Myocyte (in vitro differentiated cells): ENCODE measurements around the gene EIF3M. TPM values are rescaled to one million over a fixed set of nuclear protein-coding genes. Genes with fewer than 3 reads are reported as not detected.

Source experiments
- DNase-seq: peaks from one replicate; pipeline ENCODE4 v3.0.0-alpha.2; 2012; ENCODE audit warnings: low read depth
- polyA plus RNA-seq: library from polyadenylated mRNA; unstranded; fragments of >200 nt; gene quantifications from one replicate; pipeline ENCODE4 v1.2.1, GENCODE V29; 2012; ENCODE audit warnings: missing spikeins
- total RNA-seq: library from RNA; depleted of rRNA; stranded (reverse); fragments of >200 nt; gene quantifications from 2 replicates; pipeline ENCODE4 v1.2.3, GENCODE V29; 2014

The EIF3M gene
- total RNA-seq, result 645 and 675 TPM in 2 replicates
- 141 TPM for polyA plus RNA-seq

GRCh38 chr11:32583459-32584271 is at the start of gene EIF3M:
EIF3M (plus strand) TSS chr11:32583831; CDS start chr11:32583888, 57 bp downstream.
- DNase-seq, result peak; percentile 97

- no peak for DNase-seq
Observed at GRCh38 chr11:32538804-32539203, 44.8 kb upstream of the EIF3M start.

GRCh38 chr11:32549611-32550187 is 33.9 kb upstream of the EIF3M start:
- no peak for DNase-seq

GRCh38 chr11:32550207-32550606 is 33.4 kb upstream of the EIF3M start:
- DNase-seq, result no peak

- DNase-seq, result no peak
Observed at GRCh38 chr11:32555091-32555490, 28.5 kb upstream of the EIF3M start.

- DNase-seq, result no peak
Observed at GRCh38 chr11:32555895-32556294, 27.7 kb upstream of the EIF3M start.

GRCh38 chr11:32561835-32562234 is 21.8 kb upstream of the EIF3M start:
- DNase-seq, result no peak

- DNase-seq, result no peak
Observed at GRCh38 chr11:32562839-32563599, 20.6 kb upstream of the EIF3M start.

GRCh38 chr11:32563600-32563959 is 20.1 kb upstream of the EIF3M start:
- DNase-seq, result no peak

GRCh38 chr11:32566517-32566916 is 17.1 kb upstream of the EIF3M start:
- no peak for DNase-seq

GRCh38 chr11:32567154-32567553 is 16.5 kb upstream of the EIF3M start:
- DNase-seq, result no peak

GRCh38 chr11:32569313-32569881 is 14.2 kb upstream of the EIF3M start:
- DNase-seq, result no peak

- no peak for DNase-seq
Observed at GRCh38 chr11:32571039-32571438, 12.6 kb upstream of the EIF3M start.

- DNase-seq, result no peak
Observed at GRCh38 chr11:32573228-32573627, 10.4 kb upstream of the EIF3M start.

- no peak for DNase-seq
Observed at GRCh38 chr11:32574421-32574820, 9.2 kb upstream of the EIF3M start.

GRCh38 chr11:32575070-32575469 is 8.6 kb upstream of the EIF3M start:
- DNase-seq, result no peak

GRCh38 chr11:32576456-32576855 is 7.2 kb upstream of the EIF3M start:
- no peak for DNase-seq

- DNase-seq, result no peak
Observed at GRCh38 chr11:32580967-32581366, 2.7 kb upstream of the EIF3M start.

- DNase-seq, result no peak
Observed at GRCh38 chr11:32581556-32581955, 2.1 kb upstream of the EIF3M start.

- no peak for DNase-seq
Observed at GRCh38 chr11:32584921-32585320, 1.3 kb downstream of the EIF3M start.

GRCh38 chr11:32586576-32587190 is 3.1 kb downstream of the EIF3M start:
- no peak for DNase-seq
